HTERT RPE-1 (cell line): ENCODE results near the gene ZNF599.

ENCODE experiments used
- in situ Hi-C: fragments of 300-500 bp; cut with MboI; formaldehyde crosslinking; loops from 4 replicates; pipeline ENCODE4 v1.14.3; 2020; ENCODE audit warnings: low sequenced_read_pairs

Gene ZNF599

DNA sequence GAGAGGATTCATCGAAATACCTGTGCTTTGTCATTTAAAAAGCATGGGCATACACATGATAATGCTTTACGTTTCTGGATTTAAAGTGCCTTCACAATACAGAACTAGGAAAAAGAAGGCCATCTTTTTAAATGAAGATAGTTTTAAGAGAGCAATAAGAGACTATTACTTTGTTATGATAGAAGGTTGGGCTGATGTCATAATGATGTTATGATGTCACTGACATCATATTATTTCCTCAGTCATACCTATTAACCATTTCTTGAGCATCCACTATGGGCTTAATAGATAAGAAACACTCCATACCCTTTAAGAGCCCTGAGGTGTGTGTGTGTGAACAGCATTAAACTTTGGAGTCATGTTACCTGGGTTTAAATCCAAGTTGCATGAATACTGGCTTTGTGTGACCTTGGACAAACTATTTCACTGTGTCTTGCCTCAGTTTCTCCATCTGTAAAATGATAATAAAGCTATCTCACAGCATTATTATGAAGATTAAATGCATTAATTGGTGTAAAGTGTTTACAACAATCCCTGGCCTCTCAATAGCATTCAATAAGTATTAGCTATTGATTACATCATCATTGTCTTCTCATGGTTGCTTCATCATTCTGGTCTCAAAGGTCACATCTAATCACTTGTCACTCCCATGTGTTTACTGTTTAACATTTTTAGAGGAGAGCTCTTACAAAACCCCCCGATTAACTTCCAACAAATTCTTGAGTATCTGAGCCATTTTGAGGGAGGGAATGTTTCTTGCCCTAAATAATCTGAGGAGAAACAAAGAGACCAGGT lies 27.9 kb downstream of the ZNF599 start:
- in situ Hi-C loops: no loop called here

DNA sequence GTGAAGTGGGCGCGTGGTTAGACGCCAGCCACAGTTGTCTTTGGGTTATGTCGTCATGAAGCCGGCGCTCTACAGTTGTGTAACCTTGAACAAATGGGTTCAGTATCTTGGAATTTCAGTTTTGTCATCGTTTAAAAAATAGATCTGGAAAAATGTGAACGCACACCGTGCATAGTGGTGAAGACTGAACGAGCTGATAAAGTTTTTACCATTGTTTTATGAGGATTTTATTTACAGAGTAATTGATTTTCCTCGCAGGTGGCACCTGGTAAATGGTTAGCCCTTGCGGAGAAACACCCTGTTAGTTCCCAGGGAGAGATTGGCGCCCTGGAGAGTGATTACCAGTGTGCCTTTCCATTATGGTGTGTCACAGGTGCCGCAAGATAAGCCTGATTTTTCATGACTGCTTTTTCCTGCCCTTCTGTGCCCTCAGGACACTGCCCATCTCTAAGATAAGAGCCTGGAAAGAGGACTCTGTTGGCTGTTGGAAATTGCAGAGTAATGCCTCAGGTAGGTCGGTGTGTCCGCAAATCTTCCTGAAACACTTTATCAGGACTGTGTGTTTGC lies 38.4 kb downstream of the ZNF599 start:
- in situ Hi-C loops: no loop called here

DNA sequence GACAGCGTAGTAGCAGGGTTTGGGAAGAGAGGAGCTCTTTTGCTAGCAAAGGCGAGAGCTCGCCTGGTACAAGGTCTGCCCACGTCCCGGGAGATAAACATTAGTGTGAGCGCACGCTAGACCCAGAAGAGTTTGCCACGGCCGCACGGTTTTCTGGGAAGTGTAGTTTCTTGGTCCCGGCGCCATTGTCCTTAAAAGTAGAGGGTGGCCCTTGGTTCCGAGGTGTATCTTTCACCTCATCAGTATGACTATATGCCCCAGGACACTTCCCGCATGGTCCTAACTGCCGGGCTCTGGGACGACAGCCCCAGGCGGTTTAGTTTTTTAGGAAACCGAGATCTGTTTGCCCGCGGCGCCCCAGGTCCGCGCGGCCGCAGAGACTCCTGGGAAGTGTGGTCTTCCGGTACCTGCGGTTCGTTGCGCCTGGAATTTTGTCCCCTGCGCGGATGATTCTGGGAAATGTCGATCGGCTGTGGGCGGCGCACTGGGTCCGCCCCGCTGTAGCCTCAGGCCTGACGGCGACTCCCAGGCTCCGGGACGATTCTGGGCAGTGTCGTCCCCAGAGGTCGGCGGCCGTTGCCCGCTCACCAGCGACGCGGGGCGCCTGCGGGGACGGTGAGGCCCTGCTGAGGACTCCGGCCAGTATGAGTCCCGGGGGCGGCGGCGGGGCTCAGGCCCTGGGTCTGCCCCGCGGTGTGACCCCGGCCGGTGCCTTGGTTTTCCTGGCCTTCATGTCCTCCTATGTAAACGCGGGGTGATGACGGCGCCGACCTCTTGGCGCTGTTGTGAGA lies 39.1 kb downstream of the ZNF599 start, which contains the start of gene ZNF181:
Gene ZNF181 (plus strand): TSS at position 498 of the 791 bp plus-strand sequence. CDS start 795 bp downstream, outside the sequence.
- in situ Hi-C loops: no loop called here

DNA sequence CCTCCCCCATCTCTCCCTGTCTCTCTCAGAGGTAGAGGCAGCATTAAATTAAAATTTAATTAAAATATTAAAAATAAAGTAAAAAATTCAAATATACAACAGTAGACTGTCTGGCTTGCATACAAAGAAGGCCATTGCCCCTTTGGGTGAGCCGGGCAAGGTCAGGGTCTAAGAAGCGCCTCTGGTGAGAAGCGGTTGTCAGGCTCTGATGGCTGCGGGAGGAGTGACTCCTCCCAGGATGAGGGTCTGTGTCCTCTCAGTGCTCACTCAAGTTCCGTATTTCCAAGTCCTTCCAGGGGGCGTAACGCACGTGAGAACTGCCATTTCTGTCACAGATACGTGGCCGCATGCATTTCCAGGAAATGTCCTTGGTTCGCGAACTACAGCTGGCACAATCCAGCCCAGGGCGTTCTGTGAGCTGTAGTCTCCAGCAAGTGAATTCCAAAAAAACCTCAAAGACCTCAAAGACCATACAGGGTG lies 39.7 kb downstream of the ZNF599 start:
- in situ Hi-C loops: no loop called here

DNA sequence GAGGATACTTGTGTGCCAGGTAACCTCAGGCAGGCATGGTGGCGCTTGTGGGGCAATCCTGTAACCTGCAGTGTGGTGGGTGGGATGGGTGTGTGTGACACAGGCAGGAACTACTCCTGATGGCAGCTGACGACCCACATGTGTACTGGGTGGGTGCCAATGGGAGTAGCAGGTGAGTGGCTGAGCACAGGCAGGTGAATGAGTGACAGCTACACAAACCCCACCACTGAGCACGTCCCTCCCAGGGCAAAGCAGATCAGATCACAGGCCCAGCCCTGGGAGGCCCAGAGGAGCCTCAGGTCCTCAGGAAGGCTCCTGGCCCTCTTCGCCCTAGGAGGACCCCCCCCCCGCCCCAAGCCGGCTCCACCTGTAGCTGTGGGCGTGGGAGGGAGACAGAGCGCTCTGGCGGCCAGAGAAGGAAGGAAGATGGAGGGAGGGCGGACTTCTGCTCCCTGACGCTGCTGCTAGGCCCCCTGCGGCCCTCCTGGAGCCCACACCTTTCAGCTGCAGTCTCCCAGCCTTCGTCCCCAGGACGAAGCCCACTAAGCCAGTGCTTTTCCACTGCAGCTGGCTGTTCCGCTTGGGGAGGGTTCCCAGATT lies 40.3 kb downstream of the ZNF599 start:
- in situ Hi-C loops: no loop called here

DNA sequence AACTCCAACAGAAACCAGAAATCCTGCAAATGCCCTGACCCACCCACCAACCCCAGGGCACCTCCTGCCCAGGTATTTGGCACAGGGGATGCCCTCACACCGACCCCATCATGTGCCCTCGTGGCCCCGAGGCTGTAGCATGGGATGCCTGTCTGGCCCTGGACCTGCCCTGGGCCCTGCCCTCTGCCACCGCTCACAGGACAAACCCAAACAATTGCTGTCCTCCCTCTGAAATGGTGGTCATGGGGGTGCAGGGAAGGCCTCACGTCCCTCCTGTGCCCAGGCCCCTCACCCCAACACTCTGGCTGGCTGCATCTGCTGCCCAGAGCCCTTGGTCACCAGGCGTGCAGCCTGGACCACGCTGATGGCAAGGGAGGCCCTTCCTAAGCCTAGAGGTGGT lies 41.1 kb downstream of the ZNF599 start:
- in situ Hi-C loops: no loop called here

DNA sequence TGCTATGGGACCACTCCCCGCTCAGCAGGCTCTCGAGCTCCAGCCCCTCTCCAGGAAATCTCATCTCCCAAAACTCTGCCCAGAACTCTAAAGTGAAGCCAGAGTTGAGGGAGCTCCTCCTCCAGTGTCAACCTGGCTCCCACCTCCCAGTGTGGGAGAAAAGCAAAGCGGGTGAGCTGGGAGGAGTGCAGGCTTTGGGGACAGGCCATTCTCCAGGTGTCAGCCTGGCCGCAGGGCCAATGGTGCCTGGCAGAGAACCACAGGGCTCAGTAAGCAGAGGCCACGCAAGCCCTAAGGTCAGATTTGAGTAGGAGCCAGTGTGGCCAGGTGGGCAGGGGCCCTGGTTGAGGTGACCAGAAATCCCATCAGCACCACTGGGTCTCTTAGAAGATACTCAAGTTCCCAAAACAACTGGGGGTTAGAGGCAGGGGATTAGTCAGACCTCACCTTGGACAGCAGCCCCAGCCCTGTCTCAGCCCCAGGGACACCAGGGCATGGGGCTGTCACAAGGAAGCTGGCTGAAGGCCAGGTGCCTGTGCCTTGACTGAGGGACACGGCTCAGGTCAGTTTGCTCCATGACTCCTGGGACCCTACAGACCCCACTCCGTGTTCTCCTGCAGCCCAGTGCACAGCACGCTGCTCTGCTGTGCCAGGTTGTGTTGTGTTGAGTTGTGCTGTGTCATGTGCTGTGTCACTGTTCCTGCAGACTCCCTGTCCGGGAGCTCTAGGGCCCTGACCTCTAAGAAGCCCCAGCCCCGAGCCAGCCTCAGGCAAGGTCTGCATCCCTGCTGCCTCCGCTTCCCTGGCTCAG lies 41.8 kb downstream of the ZNF599 start:
- in situ Hi-C loops: no loop called here

DNA sequence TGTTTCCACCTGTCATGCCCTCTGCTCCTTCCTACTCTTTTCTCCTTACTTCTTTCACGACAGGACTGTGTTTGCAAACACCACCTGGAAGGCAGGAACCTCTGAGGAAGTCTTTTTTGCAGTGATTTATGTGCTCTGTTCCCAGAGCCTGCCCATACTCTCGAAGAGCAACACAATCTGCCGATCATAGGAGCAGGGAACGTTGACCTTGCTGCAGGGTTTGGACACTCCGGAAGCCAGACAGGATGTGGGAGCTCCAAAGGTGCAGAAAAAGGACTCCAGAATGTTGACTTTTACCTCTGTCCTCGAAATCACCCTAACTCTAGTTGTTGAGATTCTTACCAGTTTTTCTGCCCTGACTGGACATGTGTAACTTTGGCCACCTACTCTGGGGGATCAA lies 47.6 kb downstream of the ZNF599 start:
- in situ Hi-C loops: no loop called here

DNA sequence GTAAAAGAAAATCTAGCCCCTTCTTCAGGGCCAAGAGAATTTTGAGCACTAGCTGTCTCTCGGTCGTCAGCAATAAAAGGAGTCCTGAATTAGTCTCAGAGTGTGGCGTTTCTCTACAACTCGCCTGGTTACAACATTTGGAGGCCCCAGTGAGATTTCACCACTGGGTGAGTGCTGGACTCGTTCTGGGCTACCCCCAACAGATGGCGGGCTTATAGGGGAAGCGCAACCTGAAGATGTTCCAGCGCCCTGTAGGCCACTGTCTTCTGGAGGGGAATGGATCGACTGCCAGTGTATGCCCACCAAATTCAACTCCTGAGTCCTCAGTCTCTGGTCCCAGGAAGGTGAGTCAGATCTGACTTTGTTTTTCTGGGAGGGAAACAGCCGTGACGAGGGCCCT lies 50.7 kb downstream of the ZNF599 start:
- in situ Hi-C loops: no loop called here

DNA sequence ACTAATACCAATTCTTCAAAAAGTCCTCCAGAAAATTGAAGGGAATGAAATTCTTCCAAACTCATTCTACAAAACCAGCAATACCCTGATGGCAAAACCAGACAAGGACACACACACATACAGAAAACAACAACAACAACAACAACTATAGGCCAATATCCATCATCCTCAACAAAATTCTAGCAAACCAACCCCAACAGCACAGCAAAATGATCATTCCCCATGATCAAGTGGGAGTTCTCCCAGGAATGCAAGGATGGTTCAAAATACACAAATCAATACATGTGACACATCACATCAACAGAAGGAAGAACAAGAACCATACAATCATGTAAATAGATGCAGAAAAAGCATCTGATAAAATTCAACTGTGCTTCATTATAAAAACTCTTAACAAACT lies 57.7 kb downstream of the ZNF599 start:
- in situ Hi-C loops: no loop called here

DNA sequence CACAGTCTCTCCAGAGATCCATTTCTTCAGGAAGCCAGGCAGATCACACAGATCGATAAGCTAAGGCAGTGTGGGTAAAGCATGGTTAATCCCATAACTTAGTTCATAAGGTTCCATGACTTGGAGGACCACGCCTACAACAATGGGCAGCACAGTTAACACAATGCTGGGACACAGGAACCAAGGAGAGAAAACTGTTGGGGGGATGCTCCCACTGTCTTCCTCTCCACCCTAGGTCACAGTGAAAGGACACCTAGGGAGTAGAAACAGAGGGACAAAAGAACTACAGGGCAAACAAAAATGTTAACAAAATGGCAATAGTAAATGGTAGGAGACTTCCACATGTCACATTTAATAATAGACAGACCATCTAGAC lies 59.8 kb downstream of the ZNF599 start:
- in situ Hi-C loops: no loop called here

DNA sequence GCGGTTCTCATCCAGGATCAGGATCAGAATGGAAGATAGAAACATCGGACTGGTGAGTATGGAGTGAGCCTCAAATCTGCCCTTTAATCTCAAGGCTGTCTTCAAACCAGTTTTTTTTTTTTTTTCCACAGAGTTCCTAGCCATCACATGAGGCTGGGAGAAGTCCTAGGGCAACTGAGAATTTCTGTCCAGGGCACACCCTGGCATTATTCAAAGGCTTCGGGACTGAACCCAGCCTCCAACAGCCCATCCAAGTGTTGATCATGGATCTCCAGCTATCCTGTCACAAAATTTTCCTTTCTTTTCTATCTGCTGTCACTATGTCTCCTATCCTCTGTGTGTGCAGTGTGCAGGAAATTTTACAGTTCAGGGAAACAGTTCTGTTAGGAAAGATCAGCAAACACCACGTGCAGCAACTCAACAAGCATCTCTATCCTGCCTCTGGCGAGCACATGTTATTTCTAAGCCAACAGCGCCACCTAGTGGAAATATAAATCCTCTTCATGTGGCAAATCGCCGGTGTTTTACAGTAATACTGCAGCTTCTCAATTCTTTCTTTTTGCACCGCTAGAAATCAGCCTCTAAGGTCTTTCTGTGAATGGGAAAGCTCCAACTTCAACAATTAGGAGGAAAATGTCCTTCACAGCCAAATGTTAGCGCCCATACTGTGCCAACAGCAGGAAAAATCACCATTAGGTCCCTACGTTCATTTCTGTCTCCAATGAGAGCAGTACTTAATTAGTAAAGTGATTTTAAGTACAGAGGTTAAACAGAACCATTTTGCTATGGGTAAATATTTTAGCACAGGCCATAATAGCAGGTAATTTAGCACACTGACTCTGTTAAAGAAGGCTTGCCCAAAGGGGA lies 60.4 kb downstream of the ZNF599 start:
- in situ Hi-C loops: no loop called here

DNA sequence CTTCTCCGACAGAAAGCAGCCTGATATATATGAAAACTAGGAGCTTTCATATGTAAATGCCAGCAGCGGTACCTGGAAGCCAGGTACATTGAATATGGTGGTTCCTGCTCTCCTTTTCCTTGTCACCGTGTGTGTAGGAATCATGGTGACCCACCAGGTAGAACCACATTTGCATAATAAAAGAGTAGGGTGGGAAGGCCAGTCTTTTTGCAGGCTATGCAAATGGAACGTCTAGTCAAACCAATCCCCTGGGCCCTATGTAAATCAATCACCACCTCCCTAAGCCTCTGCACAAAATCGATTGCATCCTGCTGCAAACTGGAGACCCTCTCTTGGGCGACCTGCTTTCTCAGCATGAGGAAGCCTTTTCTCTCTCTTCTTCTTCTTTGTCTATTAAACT lies 61.1 kb downstream of the ZNF599 start:
- in situ Hi-C loops: no loop called here
